ENCODE results near the gene LMO2. TPM values are rescaled to one million over a fixed set of nuclear protein-coding genes. Genes with fewer than 3 reads are reported as not detected.

LMO2 gene
- total and polyA plus RNA-seq, 5 donors: 9.9 to 16.8 (median 10.4) TPM

GRCh38 chr11:33898957-33899356 is 7.1 kb upstream of the LMO2 start:
- peak in 1 of 2 donors; percentile 9 for ATAC-seq
- Histone ChIP-seq H3K9me3 (ENCODE audit: control insufficient read depth, low read length) (no peaks in the 10 kb centered on the region), H3K4me3 (ENCODE audit: low read length) (no peak overlapping the region), H3K27me3 (ENCODE audit: control insufficient read depth, insufficient read depth) (no peaks in the 10 kb centered on the region), H3K4me1 (ENCODE audit: control insufficient read depth, insufficient read depth, low read length) (peaks cover 9% of the 10 kb centered on the region), H3K27ac (ENCODE audit: low read length) (no peak overlapping the region)
- intact Hi-C loops (cut with DNase I): no loop called here
- DNase-seq: no peak
- 64% methylated on average over 3 of the region's 3 CpGs for WGBS

GRCh38 chr11:33897761-33898375 is 6.0 kb upstream of the LMO2 start:
- Histone ChIP-seq H3K9me3 (ENCODE audit: control insufficient read depth, low read length) (no peaks in the 10 kb centered on the region), H3K27me3 (ENCODE audit: control insufficient read depth, insufficient read depth) (no peaks in the 10 kb centered on the region), H3K4me1 (ENCODE audit: control insufficient read depth, insufficient read depth, low read length) (peaks cover 9% of the 10 kb centered on the region), H3K4me3 (ENCODE audit: low read length) (no peak overlapping the region), H3K27ac (ENCODE audit: low read length) (no peak overlapping the region)
- 92% methylated on average over 4 of the region's 4 CpGs for whole genome bisulfite sequencing
- intact Hi-C loops (cut with DNase I): no loop called here
- DNase-seq (no peak), ATAC-seq (no peak)

GRCh38 chr11:33896911-33897310 is 5.0 kb upstream of the LMO2 start:
- Histone ChIP-seq H3K27ac (ENCODE audit: low read length) (no peak overlapping the region), H3K27me3 (ENCODE audit: control insufficient read depth, insufficient read depth) (no peaks in the 10 kb centered on the region), H3K4me3 (ENCODE audit: low read length) (no peak overlapping the region), H3K9me3 (ENCODE audit: control insufficient read depth, low read length) (no peaks in the 10 kb centered on the region), H3K4me1 (ENCODE audit: control insufficient read depth, insufficient read depth, low read length) (peaks cover 9% of the 10 kb centered on the region)
- intact Hi-C loops (cut with DNase I): no loop called here
- 92% methylated on average over 2 of the region's 2 CpGs for WGBS
- DNase-seq (no peak), ATAC-seq (no peak)

GRCh38 chr11:33895752-33896137 is 3.9 kb upstream of the LMO2 start:
- Histone ChIP-seq H3K4me3 (ENCODE audit: low read length) (no peak overlapping the region), H3K27ac (ENCODE audit: low read length) (no peak overlapping the region), H3K4me1 (ENCODE audit: control insufficient read depth, insufficient read depth, low read length) (peaks cover 9% of the 10 kb centered on the region), H3K9me3 (ENCODE audit: control insufficient read depth, low read length) (no peaks in the 10 kb centered on the region), H3K27me3 (ENCODE audit: control insufficient read depth, insufficient read depth) (no peaks in the 10 kb centered on the region)
- intact Hi-C loops (cut with DNase I): no loop called here
- ATAC-seq: no peak
- DNase-seq: no peak
- WGBS: 96% methylated on average over 2 of the region's 2 CpGs

- no peak overlapping the region for H3K4me3 ChIP-seq (ENCODE audit: low read length)
- no peak overlapping the region for H3K27ac ChIP-seq (ENCODE audit: low read length)
- WGBS: 71% methylated on average over 4 of the region's 4 CpGs
- H3K27me3 ChIP-seq (ENCODE audit: control insufficient read depth, insufficient read depth): no peaks in the 10 kb centered on the region
- ATAC-seq: no peak
- DNase-seq: no peak
- H3K9me3 ChIP-seq (ENCODE audit: control insufficient read depth, low read length): no peaks in the 10 kb centered on the region
- peaks cover 6% of the 10 kb centered on the region for H3K4me1 ChIP-seq (ENCODE audit: control insufficient read depth, insufficient read depth, low read length)
- intact Hi-C loops (cut with DNase I): no loop called here
These were observed 2.5 kb upstream of the LMO2 start for GRCh38 chr11:33894398-33894746.

- ATAC-seq (peak; percentile 53 to 60), DNase-seq (peak in 1 of 3 donors; percentile 54)
- Histone ChIP-seq H3K4me1 (ENCODE audit: control insufficient read depth, insufficient read depth, low read length) (peaks cover 3% of the 10 kb centered on the region), H3K4me3 (ENCODE audit: low read length) (no peak overlapping the region), H3K9me3 (ENCODE audit: control insufficient read depth, low read length) (no peaks in the 10 kb centered on the region), H3K27ac (ENCODE audit: low read length) (no peak overlapping the region), H3K27me3 (ENCODE audit: control insufficient read depth, insufficient read depth) (no peaks in the 10 kb centered on the region)
- 75% methylated on average over 14 of the region's 14 CpGs for WGBS
- intact Hi-C loops (cut with DNase I): no loop called here
These were observed 2.0 kb upstream of the LMO2 start for GRCh38 chr11:33893711-33894397.

GRCh38 chr11:33892906-33893594 is 1.2 kb upstream of the LMO2 start:
- Histone ChIP-seq H3K27ac (ENCODE audit: low read length) (no peak overlapping the region), H3K27me3 (ENCODE audit: control insufficient read depth, insufficient read depth) (no peaks in the 10 kb centered on the region), H3K9me3 (ENCODE audit: control insufficient read depth, low read length) (no peaks in the 10 kb centered on the region), H3K4me3 (ENCODE audit: low read length) (no peak overlapping the region), H3K4me1 (ENCODE audit: control insufficient read depth, insufficient read depth, low read length) (no peaks in the 10 kb centered on the region)
- ATAC-seq (no peak), DNase-seq (no peak)
- WGBS: 59% methylated on average over 11 of the region's 11 CpGs
- intact Hi-C loops (cut with DNase I): no loop called here

- ATAC-seq (no peak), DNase-seq (no peak)
- Histone ChIP-seq H3K4me3 (ENCODE audit: low read length) (no peak overlapping the region), H3K27me3 (ENCODE audit: control insufficient read depth, insufficient read depth) (no peaks in the 10 kb centered on the region), H3K4me1 (ENCODE audit: control insufficient read depth, insufficient read depth, low read length) (no peaks in the 10 kb centered on the region), H3K9me3 (ENCODE audit: control insufficient read depth, low read length) (no peaks in the 10 kb centered on the region), H3K27ac (ENCODE audit: low read length) (no peak overlapping the region)
- whole genome bisulfite sequencing: 97% methylated on average over 3 of the region's 3 CpGs
- intact Hi-C loops (cut with DNase I): no loop called here
These were observed 2.0 kb downstream of the LMO2 start for GRCh38 chr11:33889821-33890378.

GRCh38 chr11:33889296-33889695 is 2.6 kb downstream of the LMO2 start:
- intact Hi-C loops (cut with DNase I): no loop called here
- no peak overlapping the region for H3K4me3 ChIP-seq (ENCODE audit: low read length)
- H3K4me1 ChIP-seq (ENCODE audit: control insufficient read depth, insufficient read depth, low read length): no peaks in the 10 kb centered on the region
- no peaks in the 10 kb centered on the region for H3K9me3 ChIP-seq (ENCODE audit: control insufficient read depth, low read length)
- ATAC-seq (no peak), DNase-seq (no peak)
- 81% methylated on average over 6 of the region's 6 CpGs for WGBS
- no peaks in the 10 kb centered on the region for H3K27me3 ChIP-seq (ENCODE audit: control insufficient read depth, insufficient read depth)
- H3K27ac ChIP-seq (ENCODE audit: low read length): no peak overlapping the region

GRCh38 chr11:33887886-33888285 is 4.0 kb downstream of the LMO2 start:
- no peak overlapping the region for H3K27ac ChIP-seq (ENCODE audit: low read length)
- no peak for ATAC-seq
- H3K4me1 ChIP-seq (ENCODE audit: control insufficient read depth, insufficient read depth, low read length): no peaks in the 10 kb centered on the region
- WGBS: 89% methylated on average over 5 of the region's 5 CpGs
- H3K27me3 ChIP-seq (ENCODE audit: control insufficient read depth, insufficient read depth): no peaks in the 10 kb centered on the region
- no peaks in the 10 kb centered on the region for H3K9me3 ChIP-seq (ENCODE audit: control insufficient read depth, low read length)
- no peak for DNase-seq
- H3K4me3 ChIP-seq (ENCODE audit: low read length): no peak overlapping the region
- intact Hi-C loops (cut with DNase I): no loop called here

- WGBS: 87% methylated on average over 3 of the region's 3 CpGs
- Histone ChIP-seq H3K4me1 (ENCODE audit: control insufficient read depth, insufficient read depth, low read length) (no peaks in the 10 kb centered on the region), H3K27me3 (ENCODE audit: control insufficient read depth, insufficient read depth) (no peaks in the 10 kb centered on the region), H3K4me3 (ENCODE audit: low read length) (no peak overlapping the region), H3K27ac (ENCODE audit: low read length) (no peak overlapping the region), H3K9me3 (ENCODE audit: control insufficient read depth, low read length) (no peaks in the 10 kb centered on the region)
- intact Hi-C loops (cut with DNase I): no loop called here
- no peak for ATAC-seq
- DNase-seq: no peak
These were observed 6.4 kb downstream of the LMO2 start for GRCh38 chr11:33885338-33886005.
